Measurements from ENCODE around the gene DNAJB5. TPM values are rescaled to one million over a fixed set of nuclear protein-coding genes. Genes with fewer than 3 reads are reported as not detected.
"Not testable (repeated sequence)": the region's sequence is repeated elsewhere in the genome, so short reads cannot be mapped to it uniquely, and the experiment has no call there.

DNAJB5 gene
- total RNA-seq, 4 donors from 2014 or later: 3.5 to 16.6 (median 6.5) TPM

GRCh38 chr9:35010351-35010958, 20.9 kb downstream of the DNAJB5 start:
- intact Hi-C loops (cut with DNase I): no loop called here

GRCh38 chr9:35014517-35014916, 25.0 kb downstream of the DNAJB5 start:
- intact Hi-C loops (cut with DNase I): no loop called here
- H3K9me3 ChIP-seq: peaks cover 0 to 22% (median 13%) of the 10 kb centered on the region in 3 donors
- no peak overlapping the region for H3K4me3 ChIP-seq
- no peak for DNase-seq
- H3K4me1 ChIP-seq: no peaks in the 10 kb centered on the region
- WGBS, 2 donors: 53 to 75% methylated on average over 2 of the region's 2 CpGs
- no peak overlapping the region for H3K27ac ChIP-seq
- no peaks in the 10 kb centered on the region for H3K27me3 ChIP-seq
- peaks cover 0 to 39% (median 0%) of the 10 kb centered on the region in 3 donors for H3K36me3 ChIP-seq
- TF ChIP-seq CTCF (IDR thresholded peaks at IDR 0.05) (no peak), POLR2A (IDR thresholded peaks at IDR 0.05) (no peak)

More at GRCh38 chr9:35010351-35010958, 20.9 kb downstream of the DNAJB5 start:
- peaks cover 0 to 25% (median 13%) of the 10 kb centered on the region in 3 donors for H3K9me3 ChIP-seq
- H3K27me3 ChIP-seq: no peaks in the 10 kb centered on the region
- H3K4me3 ChIP-seq: no peak overlapping the region
- WGBS, 2 donors: 91 to 95% methylated on average over 3 of the region's 3 CpGs
- peaks cover 0 to 45% (median 0%) of the 10 kb centered on the region in 3 donors for H3K36me3 ChIP-seq
- no peak for TF ChIP-seq CTCF (IDR thresholded peaks at IDR 0.05)
- no peak for TF ChIP-seq POLR2A (IDR thresholded peaks at IDR 0.05)
- H3K27ac ChIP-seq: no peak overlapping the region
- DNase-seq: no peak
- no peaks in the 10 kb centered on the region for H3K4me1 ChIP-seq

- H3K4me3 ChIP-seq; H3K4me1 ChIP-seq; DNase-seq; H3K27ac ChIP-seq; H3K27me3 ChIP-seq; H3K36me3 ChIP-seq; H3K9me3 ChIP-seq; intact Hi-C loops (cut with DNase I): not testable (repeated sequence)
- WGBS, 2 donors: 65 to 82% methylated on average over 5 of the region's 5 CpGs
These were observed 33.9 kb downstream of the DNAJB5 start for GRCh38 chr9:35023443-35023842.

GRCh38 chr9:35026671-35027070, 37.1 kb downstream of the DNAJB5 start:
- no peaks in the 10 kb centered on the region for H3K9me3 ChIP-seq
- H3K27me3 ChIP-seq: no peaks in the 10 kb centered on the region
- no peak overlapping the region for H3K27ac ChIP-seq
- TF ChIP-seq POLR2A (IDR thresholded peaks at IDR 0.05): no peak
- no peak for TF ChIP-seq CTCF (IDR thresholded peaks at IDR 0.05)
- intact Hi-C loops (cut with DNase I): no loop called here
- 62 to 79% methylated on average over 3 of the region's 3 CpGs for WGBS, 2 donors
- no peak for DNase-seq
- H3K4me3 ChIP-seq: no peak overlapping the region
- H3K4me1 ChIP-seq: peaks cover 0 to 7% (median 0%) of the 10 kb centered on the region in 3 donors
- peaks cover 0 to 4% (median 0%) of the 10 kb centered on the region in 3 donors for H3K36me3 ChIP-seq

GRCh38 chr9:35027374-35027773, 37.8 kb downstream of the DNAJB5 start:
- 33% methylated on average over 1 of the region's 1 CpG for WGBS, 2 donors
- Histone ChIP-seq H3K27ac (no peak overlapping the region), H3K4me3 (no peak overlapping the region), H3K36me3 (peaks cover 0 to 2% (median 0%) of the 10 kb centered on the region in 3 donors), H3K27me3 (no peaks in the 10 kb centered on the region), H3K4me1 (peaks cover 0 to 7% (median 0%) of the 10 kb centered on the region in 3 donors), H3K9me3 (no peaks in the 10 kb centered on the region)
- no peak for TF ChIP-seq POLR2A (IDR thresholded peaks at IDR 0.05)
- no peak for TF ChIP-seq CTCF (IDR thresholded peaks at IDR 0.05)
- intact Hi-C loops (cut with DNase I): no loop called here
- DNase-seq: no peak
